GM10248 (cell line): ENCODE measurements around the gene IQSEC1.
A peak's percentile ranks its signal among the peaks of the same experiment; 100 is the strongest.

Experiments
- CTCF ChIA-PET: fragments of 300-600 bp; sonication (Branson Sonifier 250); formaldehyde crosslinking; extraction: SDS; loops from one replicate; lab custom pipeline; 2021; ENCODE audit warnings: antibody characterized with exemption; lab: Yijun Ruan, JAX
- POLR2A ChIA-PET: fragments of 350-650 bp; sonication (Branson Sonifier 250); formaldehyde crosslinking; extraction: SDS; loops from one replicate; lab custom pipeline; 2020; ENCODE audit warnings: antibody characterized with exemption; lab: Yijun Ruan, JAX
- DNase-seq: peaks from one replicate; pipeline ENCODE4 v3.0.0; 2012; ENCODE audit errors: extremely low spot score
- TF ChIP-seq, protein P1 (sequence below): IDR thresholded peaks from 2 replicates; pipeline ENCODE4 v1.5.1; 2012; ENCODE audit warnings: mild to moderate bottlenecking, low read depth; ENCODE audit errors: extremely low read depth, missing control alignments, control extremely low read depth

The IQSEC1 gene

DNA sequence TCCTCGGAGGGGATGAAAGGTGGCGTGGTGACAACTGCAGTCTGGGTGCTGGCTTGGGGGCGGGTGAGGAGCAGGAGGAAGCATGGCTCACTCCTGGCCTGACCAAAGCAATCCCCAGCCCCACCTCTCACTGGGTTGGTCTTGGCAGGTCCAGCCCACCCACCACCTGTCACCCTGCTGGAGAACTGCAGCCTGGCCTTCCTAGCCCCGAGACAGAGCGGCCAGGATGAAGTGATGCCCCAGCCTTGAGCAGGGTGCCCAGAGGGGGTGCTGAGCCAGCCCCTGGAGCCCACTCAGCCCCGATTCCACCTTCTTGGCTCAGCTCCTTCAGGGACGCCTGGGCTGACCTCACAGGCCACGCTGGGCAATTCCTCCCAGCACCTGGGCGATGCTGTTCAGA, 89.9 kb downstream of the IQSEC1 start:
- ChIA-PET POLR2A (interaction anchor here (0.6 kb wide), 1 partner anchor 81 kb away, joined by 3 read pairs; no protein-coding TSS in a partner anchor), CTCF (interaction anchor here (0.8 to 12.8 kb wide), 24 partner anchors 12 to 203 kb away, joined by 3 to 163 read pairs (median 4); no protein-coding TSS in a partner anchor)
- TF ChIP-seq, protein P1, sequence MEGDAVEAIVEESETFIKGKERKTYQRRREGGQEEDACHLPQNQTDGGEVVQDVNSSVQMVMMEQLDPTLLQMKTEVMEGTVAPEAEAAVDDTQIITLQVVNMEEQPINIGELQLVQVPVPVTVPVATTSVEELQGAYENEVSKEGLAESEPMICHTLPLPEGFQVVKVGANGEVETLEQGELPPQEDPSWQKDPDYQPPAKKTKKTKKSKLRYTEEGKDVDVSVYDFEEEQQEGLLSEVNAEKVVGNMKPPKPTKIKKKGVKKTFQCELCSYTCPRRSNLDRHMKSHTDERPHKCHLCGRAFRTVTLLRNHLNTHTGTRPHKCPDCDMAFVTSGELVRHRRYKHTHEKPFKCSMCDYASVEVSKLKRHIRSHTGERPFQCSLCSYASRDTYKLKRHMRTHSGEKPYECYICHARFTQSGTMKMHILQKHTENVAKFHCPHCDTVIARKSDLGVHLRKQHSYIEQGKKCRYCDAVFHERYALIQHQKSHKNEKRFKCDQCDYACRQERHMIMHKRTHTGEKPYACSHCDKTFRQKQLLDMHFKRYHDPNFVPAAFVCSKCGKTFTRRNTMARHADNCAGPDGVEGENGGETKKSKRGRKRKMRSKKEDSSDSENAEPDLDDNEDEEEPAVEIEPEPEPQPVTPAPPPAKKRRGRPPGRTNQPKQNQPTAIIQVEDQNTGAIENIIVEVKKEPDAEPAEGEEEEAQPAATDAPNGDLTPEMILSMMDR: no peak
- DNase-seq: no peak

DNA sequence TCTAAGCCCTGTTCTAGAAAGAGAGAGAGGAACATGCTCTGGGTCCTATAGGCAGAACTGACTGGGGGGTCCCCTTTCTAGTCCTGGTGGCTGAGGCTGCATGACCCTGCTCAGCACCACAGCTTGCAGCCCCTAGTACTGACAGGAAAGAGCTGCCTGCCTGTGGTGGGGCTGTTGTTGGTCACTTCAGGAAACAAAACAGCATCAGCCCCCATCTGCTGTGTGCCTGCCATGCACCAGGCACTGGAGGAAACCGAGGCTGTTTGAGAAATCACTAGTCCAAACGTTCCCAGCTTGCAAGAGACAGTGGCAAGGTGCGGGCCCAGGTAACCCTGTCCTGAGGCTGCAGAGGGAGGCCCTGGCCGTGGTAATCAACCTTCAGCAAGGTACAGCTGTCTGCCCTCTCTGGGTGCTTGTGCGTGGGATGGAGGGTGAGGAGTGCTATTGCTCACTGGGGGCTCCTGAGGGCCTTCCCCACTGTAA, 90.6 kb downstream of the IQSEC1 start:
- TF ChIP-seq, protein P1: no peak
- peak; percentile 45 for DNase-seq
- CTCF ChIA-PET: interaction anchor here (1.1 to 12.8 kb wide), 12 partner anchors 11 to 91 kb away, joined by 3 to 163 read pairs (median 5); no protein-coding TSS in a partner anchor
- POLR2A ChIA-PET: no interaction called here

DNA sequence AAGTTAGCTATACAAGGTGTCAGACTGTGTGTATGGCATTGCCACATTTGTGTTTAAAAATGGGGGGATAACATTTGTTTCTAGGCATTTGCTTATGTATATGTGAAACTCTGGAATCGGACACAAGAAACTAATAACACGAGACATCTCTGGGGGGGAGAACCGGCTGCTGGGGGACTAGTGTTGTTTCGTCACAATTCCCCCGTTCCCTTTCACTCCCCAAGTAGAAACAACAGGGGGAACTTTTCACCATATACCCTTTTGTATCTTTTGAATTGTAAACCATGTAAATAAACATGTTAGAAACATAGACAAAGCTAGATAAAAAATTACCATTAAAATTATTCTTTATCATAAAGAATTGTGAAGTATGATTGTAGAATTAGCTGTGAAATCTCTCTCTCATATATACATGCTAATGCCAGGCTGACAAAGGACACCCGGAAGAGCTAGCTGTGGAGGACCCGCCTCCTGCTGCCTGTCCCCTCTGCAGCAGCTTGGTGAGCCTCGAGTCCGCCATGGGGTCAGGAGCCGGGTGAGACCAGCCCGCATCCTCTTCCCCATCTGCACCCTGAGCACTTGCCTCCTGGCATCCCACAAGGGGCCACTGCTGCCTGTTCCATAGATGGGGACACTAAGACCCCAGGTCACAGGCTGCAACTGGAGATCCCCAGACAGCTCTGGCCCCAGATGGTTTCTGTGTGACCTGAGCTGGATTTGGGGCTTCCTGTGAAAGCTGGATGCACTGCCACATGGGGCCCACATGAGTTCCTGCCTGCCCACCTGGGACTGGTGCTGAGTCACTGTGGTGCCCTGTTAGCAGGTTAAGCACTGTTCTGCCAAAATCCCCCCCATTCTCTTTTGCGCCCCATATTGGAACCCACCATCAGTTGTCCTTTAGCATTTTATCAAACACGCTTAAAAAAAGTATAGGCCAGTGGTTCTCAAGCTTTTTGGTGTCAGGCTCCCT, 91.6 kb downstream of the IQSEC1 start:
- ChIA-PET CTCF (interaction anchor here (0.7 to 12.8 kb wide), 11 partner anchors 10 to 113 kb away, joined by 3 to 163 read pairs (median 3); no protein-coding TSS in a partner anchor), POLR2A (no interaction called here)
- DNase-seq: no peak
- TF ChIP-seq, protein P1: no peak

DNA sequence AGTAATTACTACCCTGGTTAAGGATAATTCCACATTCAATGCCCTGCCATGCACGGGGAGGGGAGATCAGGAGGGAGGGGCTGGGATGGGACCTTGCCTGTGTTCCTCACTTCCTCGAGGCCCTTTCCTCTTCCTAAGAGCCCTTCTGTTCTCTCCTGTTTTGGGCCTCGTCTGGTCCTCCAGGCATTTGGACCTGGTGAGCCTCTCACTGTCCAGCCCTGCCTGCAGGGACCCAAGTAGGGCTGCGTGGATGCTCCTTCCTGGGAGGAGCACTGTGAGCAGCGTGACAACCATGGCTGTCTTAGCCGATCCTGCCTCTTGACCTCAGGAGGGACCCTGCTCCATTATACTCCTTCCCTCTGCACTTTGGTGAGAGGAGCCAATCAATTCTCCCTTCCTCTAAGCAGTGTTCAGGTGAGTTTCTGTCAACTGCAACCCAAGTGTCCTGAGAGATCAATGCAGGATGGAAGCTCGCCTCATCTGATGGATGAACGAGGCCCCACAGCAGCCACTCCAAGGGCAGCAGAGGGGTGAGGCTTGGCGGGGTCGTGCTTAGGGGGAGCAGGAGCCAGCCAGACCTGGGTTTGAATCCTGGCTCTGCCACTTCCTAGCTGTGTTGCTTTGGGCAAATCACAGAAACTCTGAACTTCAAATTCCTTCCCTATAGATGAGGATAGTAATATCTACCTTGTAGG, 92.5 kb downstream of the IQSEC1 start:
- CTCF ChIA-PET: interaction anchor here (0.7 to 12.8 kb wide), 8 partner anchors 9 to 112 kb away, joined by 3 to 163 read pairs (median 11); no protein-coding TSS in a partner anchor
- POLR2A ChIA-PET: no interaction called here
- TF ChIP-seq, protein P1: no peak
- no peak for DNase-seq

DNA sequence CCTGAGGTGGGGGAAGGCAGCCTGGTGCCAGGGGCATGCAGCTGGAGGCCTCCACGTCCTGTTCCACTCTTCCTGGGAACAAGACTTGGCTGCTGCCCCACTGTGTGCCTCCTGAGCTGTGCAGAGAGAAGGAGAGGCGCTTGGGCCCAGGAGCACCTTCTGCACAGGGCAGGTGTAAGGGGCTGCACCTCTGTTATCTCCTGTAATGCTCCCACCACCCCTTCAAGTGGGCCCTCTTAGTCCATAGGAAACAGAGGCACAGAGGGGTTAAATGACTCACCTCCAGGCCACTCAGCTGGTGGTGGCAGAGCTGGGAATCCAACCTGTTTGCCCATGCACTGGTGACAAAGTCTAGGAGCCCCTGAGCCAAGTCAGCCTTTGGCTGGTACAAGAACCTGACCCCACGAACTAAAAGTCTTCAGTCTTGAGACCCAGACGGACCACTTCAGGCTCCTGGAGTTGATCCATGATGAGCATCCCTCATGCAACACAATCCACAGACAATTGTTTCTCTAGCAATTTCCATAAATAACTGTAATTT, 93.2 kb downstream of the IQSEC1 start:
- TF ChIP-seq, protein P1: no peak
- ChIA-PET CTCF (interaction anchor here (0.6 to 12.8 kb wide), 6 partner anchors 9 to 252 kb away, joined by 3 to 163 read pairs (median 3); no protein-coding TSS in a partner anchor), POLR2A (no interaction called here)
- DNase-seq: no peak
